HG03439 (cell line): ENCODE measurements around the gene RNF157.
"Not testable (repeated sequence)": the region's sequence is repeated elsewhere in the genome, so short reads cannot be mapped to it uniquely, and the experiment has no call there.

ENCODE experiments used
- ATAC-seq: cut with Tn5 transposase; IDR thresholded peaks from one replicate; pipeline ENCODE4 v1.9.1; 2021; ENCODE audit warnings: mild to moderate bottlenecking, moderate library complexity; ENCODE audit not compliant: unreplicated experiment

RNF157 gene

DNA sequence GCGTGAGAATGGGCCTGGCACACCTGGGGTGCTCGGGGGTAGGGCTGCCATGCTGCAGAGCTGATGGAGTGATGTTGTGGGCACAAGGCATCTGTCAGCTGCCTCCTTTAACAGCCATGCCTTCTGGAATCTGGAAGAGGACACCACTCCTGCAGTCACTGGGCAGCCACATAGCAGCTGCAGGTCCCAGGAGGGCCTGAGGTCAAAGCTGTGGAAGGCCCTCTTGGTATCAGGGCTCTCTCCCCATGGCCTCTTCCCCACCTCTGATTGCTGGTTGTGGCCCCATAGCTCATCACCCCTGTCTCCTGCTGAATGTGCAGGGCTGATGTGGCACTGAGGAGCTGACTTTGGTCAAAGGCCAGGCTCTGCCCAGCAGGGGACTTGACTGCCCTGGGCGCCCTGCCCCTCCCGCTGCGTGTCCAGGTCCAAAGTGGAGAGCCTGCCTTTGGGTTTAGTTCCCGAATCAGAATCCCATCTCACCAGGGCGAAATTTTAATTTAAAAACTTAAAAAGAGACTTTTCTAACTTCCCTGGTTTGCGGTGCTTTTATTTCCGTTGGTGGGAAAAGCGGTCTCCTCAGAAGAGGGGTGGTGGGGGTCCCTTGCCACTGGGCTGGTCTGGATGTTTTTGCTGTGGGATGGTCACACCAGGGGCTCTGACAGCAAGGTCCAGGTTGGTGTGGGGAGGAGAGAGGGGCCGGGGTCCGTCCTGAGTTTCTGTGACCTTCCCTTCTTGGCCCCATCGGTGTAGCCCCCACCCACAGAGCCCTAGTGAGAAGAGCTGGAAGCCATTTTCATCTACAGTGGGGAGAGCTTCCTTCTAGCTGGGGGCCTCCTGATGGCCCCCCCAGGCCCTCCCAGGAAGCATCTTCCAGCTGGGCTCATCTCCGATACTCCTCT lies 30.7 kb upstream of the RNF157 start:
- peak; percentile 0 for ATAC-seq

DNA sequence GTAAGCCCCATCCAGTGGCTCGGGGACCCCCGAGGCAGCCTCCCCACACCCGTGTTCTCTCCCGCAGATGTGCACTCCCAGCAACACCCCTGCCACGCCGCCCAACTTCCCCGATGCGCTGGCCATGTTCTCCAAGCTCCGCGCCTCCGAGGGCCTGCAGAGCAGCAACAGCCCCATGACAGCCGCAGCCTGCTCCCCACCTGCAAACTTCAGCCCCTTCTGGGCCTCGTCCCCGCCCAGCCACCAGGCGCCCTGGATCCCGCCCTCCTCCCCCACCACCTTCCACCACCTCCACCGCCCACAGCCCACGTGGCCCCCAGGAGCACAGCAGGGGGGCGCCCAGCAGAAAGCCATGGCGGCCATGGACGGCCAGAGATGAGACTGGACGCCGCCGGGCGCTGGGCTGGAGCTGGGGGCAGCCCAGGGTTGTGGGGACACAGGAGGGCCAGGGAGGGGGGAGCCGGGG lies 29.9 kb upstream of the RNF157 start:
- no peak for ATAC-seq

DNA sequence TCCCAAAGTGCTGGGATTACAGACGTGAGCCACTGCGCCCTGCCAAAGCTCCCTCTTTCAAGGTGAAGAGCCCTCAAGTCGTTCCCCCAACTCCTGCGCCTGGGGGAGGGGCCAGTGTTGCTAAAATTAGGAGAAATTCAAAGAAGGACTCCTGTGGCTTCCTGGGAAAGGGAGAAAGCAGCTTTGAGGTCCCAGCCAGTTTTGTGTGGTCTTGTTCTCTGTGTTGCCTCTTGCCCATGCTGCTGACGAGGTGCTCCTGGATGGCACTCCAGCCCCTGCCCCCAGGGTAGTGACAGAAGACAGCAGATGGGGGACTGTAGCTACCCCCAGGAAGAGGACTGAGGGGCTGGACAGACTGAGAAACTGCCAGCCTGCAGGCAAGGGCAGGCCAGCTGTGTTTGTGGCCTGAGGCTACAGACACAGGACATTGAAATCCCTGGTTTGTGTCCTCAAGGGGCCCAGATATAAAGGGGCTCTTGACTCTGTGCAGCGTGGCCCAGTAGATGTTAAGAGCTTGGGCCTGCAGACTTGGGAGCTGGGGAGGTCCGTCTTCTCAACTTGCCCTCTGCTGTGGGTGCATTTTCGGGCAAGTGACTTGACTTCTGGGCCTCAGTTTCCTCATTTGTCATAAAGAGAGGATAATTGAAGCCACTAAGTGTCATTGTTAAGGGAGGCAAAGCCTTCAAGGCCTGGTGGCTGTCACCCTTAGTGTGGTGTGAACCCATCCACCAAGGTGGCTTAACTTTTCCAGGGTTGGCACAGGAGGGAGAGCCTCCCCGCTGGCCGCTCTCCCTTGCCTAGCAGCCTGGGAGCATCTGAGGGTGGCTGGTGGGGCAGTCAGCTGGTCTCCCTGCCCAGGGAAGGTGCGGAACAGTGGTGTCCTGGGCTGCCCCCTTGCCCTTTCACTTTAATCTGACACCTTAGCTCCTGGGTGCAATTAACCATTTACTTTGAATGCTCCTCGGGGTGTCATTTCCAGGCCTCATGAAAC lies 29.0 kb upstream of the RNF157 start:
- ATAC-seq, result no peak

DNA sequence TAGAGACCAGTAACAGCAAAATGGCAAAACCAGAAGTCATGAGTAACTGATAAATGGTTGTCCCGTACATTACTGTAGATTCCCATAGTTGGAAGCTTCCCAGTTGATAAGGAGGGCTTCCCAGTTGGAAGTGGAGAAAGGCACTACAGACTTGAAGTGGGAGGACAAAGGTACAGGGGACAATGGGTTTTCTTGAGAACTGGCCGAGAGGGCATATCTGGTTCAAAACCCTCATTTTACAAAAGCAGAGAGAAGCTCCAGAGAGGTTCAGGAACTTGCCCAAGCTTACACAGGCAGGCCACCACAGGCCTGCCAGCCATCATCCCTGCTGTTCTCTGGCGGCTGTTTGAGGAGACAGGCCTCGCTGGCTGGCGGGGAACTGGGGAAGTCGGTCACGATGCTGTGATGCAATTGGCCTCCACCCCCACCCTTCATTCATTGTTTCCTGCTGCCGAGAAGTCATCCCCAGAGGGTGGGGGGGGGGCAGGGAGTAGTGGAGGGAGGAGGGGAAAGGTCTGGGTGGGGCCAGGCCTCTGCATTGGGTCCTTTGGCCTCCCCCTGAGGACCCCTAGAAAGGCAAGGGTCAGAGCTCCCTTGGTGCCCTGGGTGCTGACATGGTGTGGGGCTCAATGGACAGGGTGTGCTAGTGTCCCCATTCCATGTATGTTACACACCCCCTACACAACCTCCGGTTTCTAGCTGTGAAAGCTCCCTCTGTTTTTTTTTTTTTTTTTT lies 27.9 kb upstream of the RNF157 start:
- no peak for ATAC-seq

DNA sequence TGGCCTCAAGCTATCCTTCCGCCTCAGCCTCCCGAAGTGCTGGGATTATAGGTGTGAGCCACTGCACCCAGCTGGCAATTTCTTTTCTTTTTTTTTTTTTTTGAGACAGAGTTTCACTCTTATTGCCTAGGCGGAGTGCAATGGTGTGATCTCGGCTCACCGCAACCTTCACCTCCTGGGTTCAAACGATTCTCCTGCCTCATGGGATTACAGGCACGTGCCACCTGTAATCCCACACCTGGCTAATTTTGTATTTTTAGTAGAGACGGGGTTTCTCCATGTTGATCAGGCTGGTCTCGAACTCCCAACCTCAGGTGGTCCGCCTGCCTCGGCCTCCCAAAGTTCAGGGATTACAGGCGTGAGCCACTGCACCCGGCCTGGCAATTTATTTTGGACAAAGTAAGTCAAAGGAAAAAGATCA lies 27.3 kb upstream of the RNF157 start:
- ATAC-seq, result not testable (repeated sequence)

DNA sequence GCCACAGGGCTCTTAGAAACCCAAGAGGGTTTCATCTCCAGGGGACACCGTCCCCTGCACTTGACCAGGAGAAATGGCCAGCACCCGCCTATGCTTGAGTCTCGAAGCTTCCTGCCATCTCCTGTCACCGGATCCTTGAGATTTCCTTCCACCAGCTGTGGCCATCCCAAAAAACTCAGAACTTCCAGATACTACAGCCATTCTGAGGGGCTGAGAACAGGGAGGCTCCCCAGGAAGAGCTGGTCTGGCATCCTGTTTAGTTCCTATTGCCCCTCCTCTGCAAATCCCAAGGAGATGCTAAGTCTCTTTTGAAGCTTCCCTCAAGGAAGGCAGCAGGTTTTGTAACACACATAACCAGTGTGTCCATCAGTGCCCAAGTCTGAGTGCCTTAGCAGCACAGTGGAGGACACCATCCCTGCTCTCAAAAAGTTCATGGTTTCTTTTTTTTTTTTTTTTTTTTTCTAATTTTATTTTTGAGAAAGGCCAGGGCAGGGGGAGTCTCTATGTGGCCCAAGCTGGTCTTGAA lies 26.8 kb upstream of the RNF157 start:
- ATAC-seq, result no peak

DNA sequence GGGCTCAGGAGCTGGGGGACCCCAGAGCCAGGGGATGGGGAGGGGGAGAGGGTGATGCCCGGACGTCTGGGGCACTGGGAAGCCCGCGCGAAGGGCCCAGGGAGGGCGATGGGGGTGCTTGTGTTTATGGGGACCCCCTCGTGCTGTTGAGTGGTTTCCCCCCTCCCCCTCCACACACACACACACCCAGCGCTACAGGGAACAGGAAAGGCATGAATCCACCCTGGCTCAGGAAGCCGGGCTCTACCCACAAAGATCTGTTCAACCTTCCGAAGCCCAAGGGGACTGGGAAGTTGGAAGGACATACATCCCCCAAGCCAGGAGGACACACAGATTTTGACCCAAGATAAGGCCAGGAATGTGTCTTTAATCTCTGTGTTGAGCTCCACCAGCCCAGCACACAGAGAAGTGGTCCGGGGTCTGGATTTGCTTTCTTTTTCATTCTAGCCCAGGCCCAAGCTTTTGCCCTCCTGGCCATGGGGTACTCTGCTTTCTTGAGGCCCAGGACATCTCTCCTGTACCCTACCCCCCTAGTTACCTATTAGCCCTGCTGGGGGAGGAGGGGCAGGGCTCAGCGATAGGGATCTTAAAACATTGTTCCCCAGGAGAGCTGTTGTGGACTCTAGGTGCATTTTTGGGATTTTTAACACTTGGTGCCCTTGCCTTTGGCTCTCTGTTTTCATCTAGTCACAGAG lies 26.1 kb upstream of the RNF157 start:
- ATAC-seq, result no peak

DNA sequence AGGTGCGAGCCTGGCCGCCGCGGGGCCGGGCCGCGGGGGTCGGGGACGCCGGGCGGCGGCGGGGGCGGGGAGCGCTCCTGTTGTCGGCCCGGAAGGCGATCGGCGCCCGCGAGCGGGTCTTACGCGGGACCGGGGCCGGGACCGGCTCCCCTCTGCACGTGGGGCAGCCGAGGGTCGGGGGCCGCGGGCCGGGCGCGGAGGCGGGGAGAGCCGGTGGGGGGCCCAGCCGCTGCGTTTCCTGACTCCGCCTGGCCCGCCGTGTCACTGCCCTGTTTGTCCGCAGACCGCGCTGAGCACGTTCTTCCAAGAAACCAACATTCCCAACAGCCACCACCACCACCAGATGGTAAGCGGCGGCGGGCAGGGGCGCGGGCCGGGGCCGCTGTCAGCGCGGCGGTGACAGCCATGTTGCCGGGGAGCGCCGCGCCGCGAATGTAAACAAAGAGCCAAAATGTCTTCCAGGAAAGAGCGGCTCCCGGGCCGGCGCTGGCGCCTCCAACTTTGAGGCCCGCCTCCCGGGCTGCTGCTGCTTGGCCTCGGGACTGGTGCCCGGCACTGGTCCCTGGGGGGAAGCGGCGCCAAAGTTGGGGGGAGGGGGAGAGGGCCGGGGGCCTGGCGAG lies 25.4 kb upstream of the RNF157 start:
- ATAC-seq, result no peak

DNA sequence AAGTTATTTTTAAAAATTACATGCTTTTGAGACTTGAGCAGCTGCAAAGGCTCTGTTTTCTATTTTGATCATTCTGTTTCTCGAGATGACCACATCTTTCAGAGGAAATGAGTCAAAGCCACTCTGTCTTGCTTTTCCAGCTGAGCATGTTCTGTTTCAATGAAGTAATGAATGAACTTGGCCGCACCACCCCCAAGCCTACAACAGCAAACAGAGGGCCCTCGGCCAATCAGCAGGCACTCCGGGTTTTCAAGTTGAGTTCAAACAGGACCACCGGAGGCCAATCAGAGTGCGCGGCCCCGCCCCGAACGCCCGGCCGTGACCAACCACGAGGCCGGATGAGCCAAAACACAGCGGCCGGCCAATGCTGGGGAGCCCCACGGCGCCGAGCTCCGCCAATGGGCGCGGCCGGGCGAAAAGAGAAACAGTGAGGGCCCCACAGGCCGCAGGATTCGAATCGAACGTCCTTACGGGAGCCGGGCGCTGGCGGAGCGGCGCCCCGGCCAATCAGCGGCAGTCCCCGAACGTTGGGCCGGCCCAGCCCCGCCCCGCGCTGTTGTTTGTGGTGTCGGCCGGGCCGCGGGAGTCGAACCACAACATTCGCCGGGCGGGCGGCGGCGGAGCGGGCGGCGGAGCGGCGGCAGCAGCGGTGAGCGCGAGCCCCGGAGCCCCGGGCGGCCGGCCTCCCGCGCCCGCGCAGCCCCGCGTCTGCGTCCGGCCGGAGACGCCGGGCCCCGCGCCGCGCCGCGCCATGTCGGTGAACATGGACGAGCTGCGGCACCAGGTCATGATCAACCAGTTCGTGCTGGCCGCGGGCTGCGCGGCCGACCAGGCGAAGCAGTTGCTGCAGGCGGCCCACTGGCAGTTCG lies 24.7 kb upstream of the RNF157 start, which contains the start of gene UBALD2:
Gene UBALD2 (plus strand): TSS at position 594 of the 869 bp plus-strand sequence. CDS start 158 bp downstream, at position 752.
- ATAC-seq, result peak; percentile 70

DNA sequence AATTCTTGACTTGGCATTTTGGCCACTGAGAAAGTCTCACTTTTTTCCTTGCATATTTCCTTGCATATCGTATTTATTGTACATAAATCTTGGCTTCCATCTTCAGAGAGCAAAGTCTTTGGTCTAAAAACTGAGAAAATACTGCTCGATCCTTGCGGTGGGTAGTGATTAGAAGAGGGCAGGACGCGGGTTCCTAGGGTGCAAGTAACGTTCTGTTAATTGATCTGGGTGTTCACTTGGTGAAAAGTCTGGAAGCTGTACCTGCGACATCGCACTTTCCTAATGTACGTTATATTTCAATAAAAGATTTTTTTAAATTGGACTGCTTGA lies 24.1 kb upstream of the RNF157 start:
- ATAC-seq, result peak; percentile 1

DNA sequence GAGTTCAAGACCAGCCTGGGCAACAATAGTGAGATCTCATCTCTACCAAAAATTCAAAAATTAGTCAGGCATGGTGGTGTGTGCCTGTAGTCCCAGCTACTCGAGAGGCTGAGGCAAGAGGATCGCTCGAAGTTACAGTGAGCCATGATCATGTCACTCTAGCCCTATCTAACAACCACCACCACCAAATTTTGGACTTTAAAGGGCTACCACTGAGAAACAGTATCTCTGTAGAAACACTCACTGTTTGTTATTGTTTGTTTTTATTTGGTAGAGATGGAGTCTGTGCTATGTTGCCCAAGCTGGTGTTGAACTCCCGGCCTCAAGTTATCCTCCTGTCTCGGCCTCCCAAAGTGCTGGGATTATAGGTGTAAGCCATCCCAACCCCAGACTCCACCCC lies 23.6 kb upstream of the RNF157 start:
- ATAC-seq, result no peak

DNA sequence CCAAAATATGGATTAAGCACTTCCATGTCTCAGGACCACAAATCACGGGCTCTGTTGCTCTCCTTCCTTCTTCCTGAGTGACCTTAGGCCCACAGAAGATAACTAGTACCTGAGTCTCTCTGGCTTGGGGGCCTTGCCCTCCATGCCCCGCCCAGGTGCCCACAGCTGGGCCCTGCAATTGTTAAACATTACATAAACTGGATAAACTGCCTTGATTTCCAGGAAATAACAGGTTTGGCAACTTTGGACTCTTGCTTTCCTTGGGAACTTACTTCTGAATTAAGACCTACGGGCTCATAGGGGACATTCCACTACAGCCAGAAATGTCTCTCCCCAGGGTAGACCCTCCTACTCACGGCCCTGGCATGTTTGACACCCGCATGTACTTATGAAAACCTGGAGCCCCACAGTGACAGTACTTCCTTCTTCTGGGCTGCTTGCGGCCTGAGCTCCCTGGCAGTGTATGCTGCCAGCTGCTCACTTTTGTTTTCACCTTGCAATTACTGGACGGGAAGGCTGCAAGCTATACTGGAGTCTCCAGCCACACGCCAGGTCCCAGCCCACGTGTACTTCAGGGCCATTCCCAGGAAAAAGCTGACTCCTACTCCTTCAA lies 22.5 kb upstream of the RNF157 start:
- no peak for ATAC-seq

DNA sequence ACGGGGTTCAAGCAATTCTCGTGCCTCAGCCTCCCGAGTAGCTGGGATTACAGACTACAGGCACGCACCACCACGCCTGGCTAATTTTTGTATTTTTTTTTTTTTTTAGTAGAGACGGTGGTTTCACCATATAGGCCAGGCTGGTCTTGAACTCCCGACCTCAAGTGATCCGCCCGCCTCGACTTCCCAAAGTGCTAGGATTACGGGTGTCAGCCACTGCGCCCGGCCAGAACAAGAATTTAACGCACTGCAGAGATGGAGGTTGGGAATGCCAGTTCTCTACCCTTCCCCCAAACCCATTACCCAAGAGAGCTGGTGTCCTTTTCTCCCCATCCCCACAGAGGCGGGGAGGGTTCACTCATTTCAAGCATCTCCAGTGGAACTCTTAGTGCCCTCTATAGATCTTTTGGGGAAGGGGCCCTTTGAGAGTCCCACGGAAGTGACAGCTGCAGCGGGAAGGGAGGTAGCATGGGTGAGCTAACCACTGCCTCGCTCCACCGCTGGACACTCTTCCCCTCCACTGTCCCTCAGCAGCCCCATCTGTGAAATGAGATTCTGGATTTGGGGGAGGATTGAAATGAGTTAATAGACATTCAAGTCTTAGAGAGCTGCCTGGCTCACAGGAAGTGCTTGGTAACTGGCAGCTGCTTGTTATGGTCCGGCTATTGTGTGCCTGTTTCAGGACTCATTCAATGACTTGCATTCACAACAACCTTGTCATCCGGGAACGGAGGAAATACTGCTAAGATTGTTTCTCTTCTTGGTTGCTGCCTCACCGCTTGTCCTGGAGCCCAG lies 21.3 kb upstream of the RNF157 start:
- no peak for ATAC-seq

DNA sequence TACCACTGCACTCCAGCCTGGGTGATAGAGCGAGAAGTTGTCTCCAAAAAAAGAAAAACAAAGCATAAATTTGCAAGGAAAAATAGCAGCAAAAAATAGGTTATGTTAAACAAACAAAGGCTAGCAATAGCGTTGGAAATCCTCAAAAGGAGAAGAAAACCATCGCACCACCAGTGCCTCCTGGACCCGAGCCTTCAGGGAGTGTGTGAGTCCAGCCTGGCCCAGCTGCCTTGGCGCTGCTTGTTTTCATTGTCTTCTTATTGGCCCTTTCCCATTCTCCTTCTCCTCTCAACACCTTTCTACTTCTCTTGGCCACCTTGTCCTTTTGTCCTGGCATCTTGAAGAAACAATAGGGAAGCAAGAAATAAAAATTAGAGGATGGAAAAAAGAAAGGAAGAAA lies 20.4 kb upstream of the RNF157 start:
- no peak for ATAC-seq

DNA sequence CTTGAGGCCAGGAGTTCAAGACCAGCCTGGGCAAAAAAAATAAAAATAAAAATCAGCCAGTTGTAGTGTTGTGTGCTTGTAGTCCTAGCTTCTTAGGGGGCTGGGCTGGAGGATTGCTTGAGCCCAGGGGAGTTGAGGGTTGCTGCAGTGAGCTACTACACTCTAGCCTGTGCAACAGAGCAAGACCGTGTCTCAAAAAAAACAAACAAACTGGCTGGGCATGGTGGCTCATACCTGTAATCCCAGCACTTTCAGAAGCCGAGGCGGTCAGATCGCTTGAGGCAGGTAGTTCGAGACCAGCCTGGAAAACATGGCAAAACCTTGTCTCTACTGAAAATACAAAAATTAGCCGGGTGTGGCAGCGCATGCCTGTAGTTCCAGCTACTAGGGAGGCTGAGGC lies 19.9 kb upstream of the RNF157 start:
- no peak for ATAC-seq

DNA sequence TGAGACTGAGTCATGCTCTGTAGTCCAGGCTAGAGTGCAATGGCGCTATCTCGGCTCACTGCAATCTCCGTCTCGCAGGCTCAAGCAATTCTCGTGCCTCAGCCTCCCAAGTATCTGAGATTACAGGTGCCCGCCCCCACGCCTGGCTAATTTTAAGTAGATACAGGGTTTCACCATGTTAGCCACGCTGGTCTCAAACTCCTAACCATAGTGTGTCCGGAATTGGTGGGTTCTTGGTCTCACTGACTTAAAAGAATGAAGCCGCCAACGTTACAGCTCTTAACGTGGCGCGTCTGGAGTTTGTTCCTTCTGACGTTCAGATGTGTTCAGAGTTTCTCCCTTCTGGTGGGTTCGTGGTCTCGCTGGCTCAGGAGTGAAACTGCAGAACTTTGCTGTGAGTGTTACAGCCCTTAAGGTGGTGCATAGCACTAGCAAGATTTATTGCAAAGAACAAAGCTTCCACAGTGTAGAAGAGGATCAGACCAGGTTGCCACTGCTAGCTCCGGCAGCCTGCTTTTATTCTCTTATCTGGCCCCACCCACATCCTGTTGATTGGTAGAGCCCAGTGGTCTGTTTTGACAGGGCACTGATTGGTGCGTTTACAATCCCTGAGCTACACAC lies 16.2 kb upstream of the RNF157 start:
- not testable (repeated sequence) for ATAC-seq
